Brain pericyte (primary cell): ENCODE data around the gene ARGLU1.
A peak's percentile ranks its signal among the peaks of the same experiment; 100 is the strongest.
"Not testable (repeated sequence)": the region's sequence is repeated elsewhere in the genome, so short reads cannot be mapped to it uniquely, and the experiment has no call there.

Source experiments
- DNase-seq: peaks from one replicate; pipeline ENCODE4 v3.0.0-alpha.2; 2012; ENCODE audit warnings: low read depth, low spot score

The ARGLU1 gene, protein sequence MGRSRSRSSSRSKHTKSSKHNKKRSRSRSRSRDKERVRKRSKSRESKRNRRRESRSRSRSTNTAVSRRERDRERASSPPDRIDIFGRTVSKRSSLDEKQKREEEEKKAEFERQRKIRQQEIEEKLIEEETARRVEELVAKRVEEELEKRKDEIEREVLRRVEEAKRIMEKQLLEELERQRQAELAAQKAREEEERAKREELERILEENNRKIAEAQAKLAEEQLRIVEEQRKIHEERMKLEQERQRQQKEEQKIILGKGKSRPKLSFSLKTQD

GRCh38 chr13:106567474-106568298 is at the start of gene ARGLU1:
Gene ARGLU1 (minus strand): TSS chr13:106568137. CDS start chr13:106567919, 218 bp downstream.
- peak; percentile 78 for DNase-seq

DNA sequence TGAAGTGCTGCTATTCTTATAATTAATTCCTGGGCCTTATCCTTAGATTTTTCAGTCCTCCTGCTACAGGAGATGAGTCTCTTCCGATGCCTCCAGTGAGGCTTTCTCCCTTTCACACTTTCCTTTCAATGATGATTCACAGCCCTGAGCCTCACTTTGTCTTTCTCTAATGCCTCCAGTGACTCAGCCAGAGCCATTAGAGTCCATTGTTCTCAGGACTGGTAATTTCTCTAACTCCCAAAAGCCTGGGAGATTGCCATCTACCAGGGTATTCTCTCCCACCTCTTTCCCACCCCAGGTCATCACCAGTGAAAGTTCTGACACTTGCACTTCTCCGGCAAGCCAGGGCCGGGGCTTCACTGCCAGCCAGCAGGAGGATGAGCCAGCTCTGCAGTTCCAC is 49.6 kb upstream of the ARGLU1 start:
- no peak for DNase-seq

GRCh38 chr13:106616729-106617128 is 48.8 kb upstream of the ARGLU1 start:
- no peak for DNase-seq

DNA sequence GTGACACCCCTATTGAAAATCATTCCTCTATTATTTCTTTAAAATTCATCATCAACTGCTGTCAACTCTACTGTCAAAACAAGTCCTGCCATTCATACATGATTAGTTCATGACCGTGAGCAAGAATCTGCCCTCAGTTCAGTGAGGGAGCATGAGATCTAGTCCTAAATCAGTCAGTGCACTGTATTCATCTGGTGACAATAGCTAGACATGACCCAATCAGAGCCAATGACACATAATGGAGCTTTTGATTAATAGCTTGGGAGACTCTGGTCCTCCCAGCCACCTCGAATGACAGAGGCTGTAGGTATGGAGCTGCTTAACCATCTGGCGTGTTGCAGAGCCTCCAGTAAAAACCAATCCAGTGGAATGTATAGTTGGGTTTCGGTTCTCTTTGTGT is 46.9 kb upstream of the ARGLU1 start:
- DNase-seq = no peak

GRCh38 chr13:106612688-106613087 is 44.8 kb upstream of the ARGLU1 start:
- DNase-seq = no peak

- no peak for DNase-seq
Observed at GRCh38 chr13:106610486-106610885, 42.5 kb upstream of the ARGLU1 start.

DNA sequence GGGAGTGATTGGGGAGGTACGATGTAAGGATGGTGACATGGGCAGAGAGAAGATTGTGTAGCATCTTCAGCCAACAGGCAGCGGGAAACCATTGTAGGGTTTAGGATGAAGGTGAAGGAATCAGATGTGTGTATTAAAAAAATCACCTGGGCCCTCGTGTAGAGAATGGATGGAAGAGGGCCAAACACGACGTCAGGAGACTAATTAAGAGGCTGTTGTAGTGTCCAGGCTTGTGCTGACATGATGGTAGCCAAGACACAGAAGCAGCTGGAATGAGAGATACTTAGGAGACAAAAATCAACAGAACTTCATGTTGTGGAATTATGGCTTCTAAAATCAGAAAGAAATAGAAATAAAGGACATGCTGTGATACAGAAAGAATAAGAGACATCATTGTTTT is 41.2 kb upstream of the ARGLU1 start:
- DNase-seq = no peak

GRCh38 chr13:106603546-106603945 is 35.6 kb upstream of the ARGLU1 start:
- no peak for DNase-seq

- no peak for DNase-seq
Observed at GRCh38 chr13:106602178-106602577, 34.2 kb upstream of the ARGLU1 start.

- no peak for DNase-seq
Observed at GRCh38 chr13:106601489-106601888, 33.6 kb upstream of the ARGLU1 start.

- not testable (repeated sequence) for DNase-seq
Observed at GRCh38 chr13:106600798-106601135, 32.8 kb upstream of the ARGLU1 start.

- peak; percentile 53 for DNase-seq
Observed at GRCh38 chr13:106599875-106600797, 32.2 kb upstream of the ARGLU1 start.

GRCh38 chr13:106597749-106598395 is 29.9 kb upstream of the ARGLU1 start:
- no peak for DNase-seq

DNA sequence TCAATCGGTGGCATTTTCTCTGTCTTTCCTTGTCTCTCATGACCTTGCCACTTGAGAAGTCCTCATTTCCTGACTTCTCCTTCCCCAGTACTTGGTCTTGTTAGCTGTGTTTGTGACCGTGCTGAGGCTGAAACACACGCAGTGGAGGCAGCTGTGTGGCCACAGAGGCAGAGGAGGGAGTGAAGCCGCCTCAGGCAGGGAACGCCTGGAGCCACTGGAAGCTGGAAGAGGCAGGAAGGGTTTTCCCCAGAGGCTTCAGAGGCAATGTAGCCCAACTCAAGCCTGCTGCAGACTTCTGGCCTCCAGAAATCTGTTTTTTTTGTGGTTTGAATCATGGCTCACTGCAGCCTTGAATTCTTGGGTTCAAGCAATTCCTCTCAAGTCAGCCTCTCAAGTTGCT is 29.2 kb upstream of the ARGLU1 start:
- DNase-seq = no peak

GRCh38 chr13:106596275-106596937 is 28.5 kb upstream of the ARGLU1 start:
- no peak for DNase-seq

DNA sequence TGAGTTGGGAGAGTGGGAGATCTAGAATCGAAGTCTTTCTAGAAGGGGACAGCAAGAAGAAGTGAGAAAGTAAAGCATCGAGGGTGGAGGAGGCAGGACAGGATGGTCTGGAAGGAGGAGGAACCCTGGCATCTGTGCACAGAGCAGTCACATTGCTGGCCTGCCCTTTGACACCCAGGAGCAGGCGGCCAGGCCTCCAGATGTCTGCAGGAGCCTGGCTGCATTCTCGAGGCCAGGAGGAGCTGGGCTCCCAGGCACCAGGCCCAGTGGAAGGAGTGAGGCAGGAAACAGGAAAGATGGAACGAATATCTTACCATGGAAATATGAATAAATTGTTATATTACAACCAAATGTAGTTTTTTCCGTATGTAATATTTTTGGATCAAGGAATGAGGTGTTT is 27.7 kb upstream of the ARGLU1 start:
- no peak for DNase-seq

DNA sequence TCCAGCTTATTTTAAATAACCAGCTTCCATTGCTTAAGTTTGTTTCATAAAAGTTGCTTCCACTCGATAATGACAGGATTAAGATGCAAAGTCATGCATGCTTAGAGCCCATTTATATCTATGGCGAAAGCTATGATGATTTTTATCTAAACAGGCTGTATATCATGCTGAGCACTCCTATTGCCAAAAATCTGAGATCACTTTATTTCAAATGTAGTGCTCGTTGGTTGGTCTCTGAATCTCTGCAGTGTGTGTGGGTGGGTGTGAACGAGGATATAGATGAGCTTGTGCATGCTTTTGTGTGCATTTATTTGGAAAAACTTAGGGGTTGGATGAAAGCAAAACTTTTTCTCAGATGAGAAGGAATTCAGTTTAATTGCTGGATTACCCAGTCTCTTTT is 27.0 kb upstream of the ARGLU1 start:
- no peak for DNase-seq

- DNase-seq = no peak
Observed at GRCh38 chr13:106593132-106593531, 25.2 kb upstream of the ARGLU1 start.

- DNase-seq = no peak
Observed at GRCh38 chr13:106591299-106591698, 23.4 kb upstream of the ARGLU1 start.

GRCh38 chr13:106589716-106590115 is 21.8 kb upstream of the ARGLU1 start:
- DNase-seq = peak; percentile 73

- DNase-seq = no peak
Observed at GRCh38 chr13:106588367-106588766, 20.4 kb upstream of the ARGLU1 start.
